Epidermal melanocyte (primary cell): ENCODE results near the gene HFE.

Experiments
- DNase-seq: peaks from one replicate; pipeline ENCODE4 v3.0.0; 2011; ENCODE audit warnings: low spot score; ENCODE audit not compliant: insufficient read length

The HFE gene

DNA sequence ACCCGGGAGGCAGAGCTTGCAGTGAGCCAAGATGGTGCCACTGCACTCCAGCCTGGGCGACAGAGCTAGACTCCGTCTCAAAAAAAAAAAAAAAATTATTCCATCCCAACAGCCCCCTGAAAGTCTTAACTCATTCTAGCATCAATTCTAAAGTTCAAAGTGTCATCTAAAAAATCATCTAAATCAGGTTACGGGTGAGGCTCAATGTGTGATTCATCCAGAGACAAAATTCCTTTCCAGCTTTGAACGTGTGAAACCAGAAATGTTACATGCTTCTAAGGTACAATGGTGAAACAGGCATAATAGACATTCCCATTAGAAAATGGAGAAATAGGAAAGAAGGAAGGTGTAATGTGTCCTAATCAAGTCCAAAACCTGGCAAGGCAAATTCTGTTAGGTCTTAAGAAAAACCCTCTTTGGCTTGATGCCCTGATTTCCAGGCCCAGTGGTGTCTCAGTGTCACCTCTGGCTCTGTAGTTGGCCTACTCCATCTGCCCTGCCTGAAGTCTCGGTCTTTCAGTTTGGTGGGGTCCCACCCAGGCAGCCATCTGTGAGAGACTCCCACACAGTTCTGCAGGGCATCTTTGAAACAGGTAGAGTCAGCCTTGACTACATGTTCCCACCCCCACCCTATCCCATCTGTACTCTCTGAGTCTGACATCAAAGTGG is 43.5 kb downstream of the HFE start:
- no peak for DNase-seq

DNA sequence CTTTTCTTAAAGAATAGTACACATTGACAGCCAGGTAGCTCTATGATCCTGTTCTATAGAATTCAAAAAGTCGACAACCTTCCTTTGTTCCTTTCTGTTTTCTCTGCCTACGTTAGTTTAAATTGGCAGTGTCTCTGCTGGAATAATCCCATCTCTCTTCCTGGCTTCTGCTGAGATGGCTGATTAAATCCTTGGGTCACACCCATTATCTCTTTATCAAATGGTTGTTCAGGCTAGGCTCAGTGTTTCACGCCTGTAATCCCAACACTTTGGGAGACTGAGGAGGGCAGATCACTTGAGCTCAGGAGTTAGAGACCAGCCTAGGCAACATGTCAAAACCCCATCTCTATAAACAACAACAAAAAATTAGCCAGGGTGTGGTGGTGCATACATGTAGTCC is 44.4 kb downstream of the HFE start:
- no peak for DNase-seq

DNA sequence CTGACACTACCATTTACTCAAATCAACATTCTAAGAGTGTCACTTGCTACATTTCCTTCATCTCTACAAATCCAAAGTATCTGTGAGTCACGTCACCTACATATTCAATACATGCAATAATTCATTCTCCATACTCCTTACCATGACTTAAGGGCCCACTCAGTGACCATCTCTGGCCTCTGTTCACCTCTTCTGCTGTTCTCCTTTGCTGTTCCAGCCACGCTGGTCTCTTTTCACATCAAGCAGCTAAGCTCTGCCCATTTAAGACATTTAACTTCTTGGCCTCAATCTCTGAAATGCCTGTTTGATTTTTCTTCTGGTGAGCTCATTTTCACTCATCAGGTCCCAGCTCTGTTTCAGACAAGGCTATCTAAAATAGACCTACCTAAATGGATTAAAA is 46.5 kb downstream of the HFE start:
- DNase-seq, result no peak

DNA sequence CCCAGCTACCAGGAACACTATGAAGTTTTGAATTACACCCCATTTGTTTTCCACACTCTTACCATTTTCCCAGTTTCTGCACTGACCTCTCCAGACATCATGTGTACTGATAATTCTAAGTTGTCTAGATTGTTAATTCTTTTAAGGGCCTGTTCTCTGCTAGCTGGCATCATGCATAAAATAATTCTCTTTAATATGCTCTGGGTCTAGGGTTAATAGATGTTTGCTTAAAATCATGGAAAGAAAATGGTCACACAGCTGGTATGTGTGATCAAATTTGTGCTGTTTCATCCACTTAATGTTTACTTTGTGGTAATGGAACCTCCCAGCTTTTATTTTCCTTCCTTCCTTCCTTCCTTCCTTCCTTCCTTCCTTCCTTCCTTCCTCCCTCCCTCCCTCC is 49.1 kb downstream of the HFE start:
- no peak for DNase-seq

DNA sequence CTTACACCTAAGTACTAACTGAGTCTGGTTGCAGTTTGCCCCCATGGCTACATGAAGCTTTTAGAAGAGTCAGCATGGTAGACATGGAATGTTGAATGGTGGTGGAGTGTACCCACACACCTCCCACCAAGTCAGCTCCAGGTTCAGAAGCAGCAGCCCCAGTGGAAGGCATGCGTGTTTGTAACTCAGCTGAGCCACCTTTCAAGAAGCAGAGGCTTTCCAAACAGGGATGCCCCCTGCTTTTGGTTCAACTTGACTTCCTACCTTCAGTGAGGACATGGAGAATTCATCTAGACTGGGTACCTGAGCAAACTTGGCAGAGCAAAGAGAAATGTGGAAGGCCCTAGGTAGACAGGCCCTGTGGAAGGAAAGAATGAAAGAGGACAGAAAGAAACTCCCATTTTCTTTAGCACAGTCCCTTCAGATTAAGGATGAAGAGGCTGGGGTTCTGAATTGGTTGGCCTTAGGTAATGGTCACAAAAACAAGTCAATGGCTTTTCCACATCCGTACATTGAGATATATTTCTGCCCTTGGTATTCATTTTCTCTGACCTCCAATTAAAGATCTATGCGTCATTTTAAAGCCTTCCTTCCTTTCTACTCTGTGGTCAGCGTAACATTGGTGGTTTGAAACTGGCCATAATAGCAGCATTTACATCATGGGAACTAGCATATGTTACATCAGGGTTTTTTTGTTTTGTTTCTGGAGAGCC is 53.2 kb downstream of the HFE start:
- DNase-seq, result no peak

DNA sequence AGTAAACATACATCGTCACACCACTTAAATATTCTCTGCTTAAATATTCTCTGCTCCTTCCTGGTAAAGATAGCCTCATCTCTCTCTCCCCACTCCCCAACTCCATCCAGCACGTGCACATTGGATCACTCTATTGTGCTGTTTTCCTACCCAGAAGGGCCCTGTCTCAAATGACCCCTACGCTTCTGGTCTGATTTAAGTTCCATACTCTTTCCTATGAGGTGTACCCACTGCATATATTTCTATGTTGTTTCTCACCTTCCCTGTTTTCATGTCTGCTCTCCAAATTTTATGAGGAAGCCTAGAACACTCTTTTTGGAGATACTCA is 53.7 kb downstream of the HFE start:
- DNase-seq, result no peak

DNA sequence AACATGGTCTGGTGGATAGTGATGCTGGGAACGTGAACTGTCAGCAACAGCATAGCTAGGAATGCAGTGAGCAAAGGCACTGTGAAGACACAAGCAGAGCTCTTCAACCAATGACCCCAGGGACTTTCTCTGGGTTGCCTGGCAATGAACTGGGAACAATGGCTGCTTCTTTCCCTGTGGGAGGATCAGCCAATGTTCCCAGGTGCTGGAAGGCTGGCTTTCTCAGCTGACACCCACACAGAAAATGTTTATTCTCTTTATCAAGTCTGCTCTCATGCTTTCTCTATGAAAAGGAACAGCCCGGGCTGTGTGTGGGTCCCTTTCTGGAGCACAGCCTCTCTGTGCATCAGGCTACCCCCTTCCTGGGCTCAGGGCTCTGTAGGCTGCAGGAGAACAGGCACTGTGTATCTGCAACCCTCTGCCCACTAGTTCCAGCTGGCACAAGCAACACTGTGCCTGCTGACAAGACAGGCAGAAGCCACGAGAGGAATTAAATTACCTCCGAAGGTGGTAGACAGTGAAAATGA is 54.2 kb downstream of the HFE start:
- peak; percentile 51 for DNase-seq

DNA sequence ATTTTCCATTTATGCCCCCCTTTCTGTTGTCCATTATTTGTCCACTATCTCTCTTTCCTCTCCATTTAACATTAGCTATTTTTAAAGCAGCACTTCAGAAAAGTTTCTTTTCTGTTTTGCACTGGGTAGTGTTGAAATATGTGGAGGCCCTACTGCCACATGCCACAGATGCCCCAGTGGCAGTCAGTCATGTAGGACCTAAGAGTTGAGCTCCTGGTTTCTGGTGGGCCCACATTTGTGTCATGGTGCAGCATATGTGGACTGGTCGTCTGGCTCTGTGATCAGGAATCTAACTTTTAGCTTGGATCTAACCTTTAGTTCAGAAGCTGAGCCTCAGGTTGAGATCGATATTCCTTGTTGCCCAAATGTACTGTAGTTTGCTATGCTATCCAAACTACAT is 54.8 kb downstream of the HFE start:
- no peak for DNase-seq
